Measurements from ENCODE around the gene AGPAT4. TPM values are rescaled to one million over a fixed set of nuclear protein-coding genes. Genes with fewer than 3 reads are reported as not detected.

Gene AGPAT4
- total and polyA plus RNA-seq, 9 donors, result 7.0 to 11.4 (median 8.4) TPM

- H3K9me3 ChIP-seq (replicated peaks; ENCODE audit: control insufficient read depth, low read depth, low read length), result no peaks in the 10 kb centered on the region
- no peak overlapping the region for H3K4me3 ChIP-seq (ENCODE audit: low read length)
- DNase-seq, result no peak
- 95% methylated on average over 7 of the region's 7 CpGs for WGBS (ENCODE audit: insufficient coverage)
- H3K27me3 ChIP-seq (ENCODE audit: control insufficient read depth, insufficient read depth, low read length), result no peaks in the 10 kb centered on the region
- peaks cover 3% of the 10 kb centered on the region for H3K36me3 ChIP-seq (ENCODE audit: control insufficient read depth, insufficient read depth, low read length)
- no peak overlapping the region for H3K27ac ChIP-seq (ENCODE audit: low read length)
- no peaks in the 10 kb centered on the region for H3K4me1 ChIP-seq (ENCODE audit: control insufficient read depth, insufficient read depth, low read length)
Measured at GRCh38 chr6:161244725-161245124, 29.1 kb downstream of the AGPAT4 start.

GRCh38 chr6:161242779-161243693, 30.8 kb downstream of the AGPAT4 start:
- Histone ChIP-seq H3K27ac (ENCODE audit: low read length) (no peak overlapping the region), H3K27me3 (ENCODE audit: control insufficient read depth, insufficient read depth, low read length) (no peaks in the 10 kb centered on the region), H3K9me3 (replicated peaks; ENCODE audit: control insufficient read depth, low read depth, low read length) (no peaks in the 10 kb centered on the region), H3K4me1 (ENCODE audit: control insufficient read depth, insufficient read depth, low read length) (no peaks in the 10 kb centered on the region), H3K36me3 (ENCODE audit: control insufficient read depth, insufficient read depth, low read length) (peaks cover 5% of the 10 kb centered on the region), H3K4me3 (ENCODE audit: low read length) (no peak overlapping the region)
- DNase-seq, result no peak
- 59% methylated on average over 11 of the region's 28 CpGs for WGBS (ENCODE audit: insufficient coverage)

- no peaks in the 10 kb centered on the region for H3K27me3 ChIP-seq (ENCODE audit: control insufficient read depth, insufficient read depth, low read length)
- no peak for DNase-seq
- WGBS (ENCODE audit: insufficient coverage), result 100% methylated on average over 1 of the region's 10 CpGs
- H3K4me1 ChIP-seq (ENCODE audit: control insufficient read depth, insufficient read depth, low read length), result no peaks in the 10 kb centered on the region
- no peak overlapping the region for H3K27ac ChIP-seq (ENCODE audit: low read length)
- H3K4me3 ChIP-seq (ENCODE audit: low read length), result no peak overlapping the region
- H3K36me3 ChIP-seq (ENCODE audit: control insufficient read depth, insufficient read depth, low read length), result peaks cover 5% of the 10 kb centered on the region
- no peaks in the 10 kb centered on the region for H3K9me3 ChIP-seq (replicated peaks; ENCODE audit: control insufficient read depth, low read depth, low read length)
Measured at GRCh38 chr6:161242113-161242512, 31.7 kb downstream of the AGPAT4 start.

- WGBS (ENCODE audit: insufficient coverage), result no CpG with 5 or more reads among the region's 6 CpGs
- no peak overlapping the region for H3K4me3 ChIP-seq (ENCODE audit: low read length)
- H3K36me3 ChIP-seq (ENCODE audit: control insufficient read depth, insufficient read depth, low read length), result peaks cover 2% of the 10 kb centered on the region
- H3K27me3 ChIP-seq (ENCODE audit: control insufficient read depth, insufficient read depth, low read length), result no peaks in the 10 kb centered on the region
- peaks cover 4% of the 10 kb centered on the region for H3K4me1 ChIP-seq (ENCODE audit: control insufficient read depth, insufficient read depth, low read length)
- no peak overlapping the region for H3K27ac ChIP-seq (ENCODE audit: low read length)
- DNase-seq, result no peak
- H3K9me3 ChIP-seq (replicated peaks; ENCODE audit: control insufficient read depth, low read depth, low read length), result no peaks in the 10 kb centered on the region
Measured at GRCh38 chr6:161239001-161239400, 34.9 kb downstream of the AGPAT4 start.

- DNase-seq, result no peak
- no peak overlapping the region for H3K4me3 ChIP-seq (ENCODE audit: low read length)
- no peak overlapping the region for H3K27ac ChIP-seq (ENCODE audit: low read length)
- H3K27me3 ChIP-seq (ENCODE audit: control insufficient read depth, insufficient read depth, low read length), result no peaks in the 10 kb centered on the region
- no peaks in the 10 kb centered on the region for H3K9me3 ChIP-seq (replicated peaks; ENCODE audit: control insufficient read depth, low read depth, low read length)
- H3K36me3 ChIP-seq (ENCODE audit: control insufficient read depth, insufficient read depth, low read length), result peaks cover 2% of the 10 kb centered on the region
- 57% methylated on average over 1 of the region's 5 CpGs for WGBS (ENCODE audit: insufficient coverage)
- peaks cover 5% of the 10 kb centered on the region for H3K4me1 ChIP-seq (ENCODE audit: control insufficient read depth, insufficient read depth, low read length)
Measured at GRCh38 chr6:161238500-161238899, 35.4 kb downstream of the AGPAT4 start.

- WGBS (ENCODE audit: insufficient coverage), result 11% methylated on average over 3 of the region's 6 CpGs
- Histone ChIP-seq H3K4me3 (ENCODE audit: low read length) (no peak overlapping the region), H3K9me3 (replicated peaks; ENCODE audit: control insufficient read depth, low read depth, low read length) (no peaks in the 10 kb centered on the region), H3K4me1 (ENCODE audit: control insufficient read depth, insufficient read depth, low read length) (peaks cover 5% of the 10 kb centered on the region), H3K27me3 (ENCODE audit: control insufficient read depth, insufficient read depth, low read length) (no peaks in the 10 kb centered on the region), H3K27ac (ENCODE audit: low read length) (no peak overlapping the region), H3K36me3 (ENCODE audit: control insufficient read depth, insufficient read depth, low read length) (peaks cover 2% of the 10 kb centered on the region)
- peak; percentile 67 for DNase-seq
Measured at GRCh38 chr6:161238081-161238480, 35.8 kb downstream of the AGPAT4 start.

GRCh38 chr6:161237176-161237575, 36.7 kb downstream of the AGPAT4 start:
- peaks cover 5% of the 10 kb centered on the region for H3K4me1 ChIP-seq (ENCODE audit: control insufficient read depth, insufficient read depth, low read length)
- no CpG with 5 or more reads among the region's 1 CpG for WGBS (ENCODE audit: insufficient coverage)
- H3K27ac ChIP-seq (ENCODE audit: low read length), result no peak overlapping the region
- no peaks in the 10 kb centered on the region for H3K9me3 ChIP-seq (replicated peaks; ENCODE audit: control insufficient read depth, low read depth, low read length)
- H3K27me3 ChIP-seq (ENCODE audit: control insufficient read depth, insufficient read depth, low read length), result no peaks in the 10 kb centered on the region
- DNase-seq, result no peak
- H3K4me3 ChIP-seq (ENCODE audit: low read length), result no peak overlapping the region
- H3K36me3 ChIP-seq (ENCODE audit: control insufficient read depth, insufficient read depth, low read length), result peaks cover 2% of the 10 kb centered on the region

- 80% methylated on average over 3 of the region's 15 CpGs for WGBS (ENCODE audit: insufficient coverage)
- Histone ChIP-seq H3K27me3 (ENCODE audit: control insufficient read depth, insufficient read depth, low read length) (no peaks in the 10 kb centered on the region), H3K4me3 (ENCODE audit: low read length) (no peak overlapping the region), H3K36me3 (ENCODE audit: control insufficient read depth, insufficient read depth, low read length) (peaks cover 2% of the 10 kb centered on the region), H3K27ac (ENCODE audit: low read length) (no peak overlapping the region), H3K4me1 (ENCODE audit: control insufficient read depth, insufficient read depth, low read length) (peaks cover 5% of the 10 kb centered on the region), H3K9me3 (replicated peaks; ENCODE audit: control insufficient read depth, low read depth, low read length) (no peaks in the 10 kb centered on the region)
- DNase-seq, result peak; percentile 25
Measured at GRCh38 chr6:161235776-161236633, 37.9 kb downstream of the AGPAT4 start.

- peak; percentile 81 for DNase-seq
- Histone ChIP-seq H3K27ac (ENCODE audit: low read length) (no peak overlapping the region), H3K9me3 (replicated peaks; ENCODE audit: control insufficient read depth, low read depth, low read length) (no peaks in the 10 kb centered on the region), H3K27me3 (ENCODE audit: control insufficient read depth, insufficient read depth, low read length) (no peaks in the 10 kb centered on the region), H3K4me1 (ENCODE audit: control insufficient read depth, insufficient read depth, low read length) (peaks cover 5% of the 10 kb centered on the region), H3K4me3 (ENCODE audit: low read length) (no peak overlapping the region), H3K36me3 (ENCODE audit: control insufficient read depth, insufficient read depth, low read length) (peaks cover 2% of the 10 kb centered on the region)
- WGBS (ENCODE audit: insufficient coverage), result 56% methylated on average over 5 of the region's 10 CpGs
Measured at GRCh38 chr6:161233986-161234661, 39.7 kb downstream of the AGPAT4 start.

- no peak overlapping the region for H3K27ac ChIP-seq (ENCODE audit: low read length)
- H3K9me3 ChIP-seq (replicated peaks; ENCODE audit: control insufficient read depth, low read depth, low read length), result no peaks in the 10 kb centered on the region
- DNase-seq, result no peak
- WGBS (ENCODE audit: insufficient coverage), result 96% methylated on average over 9 of the region's 11 CpGs
- no peak overlapping the region for H3K4me3 ChIP-seq (ENCODE audit: low read length)
- H3K27me3 ChIP-seq (ENCODE audit: control insufficient read depth, insufficient read depth, low read length), result no peaks in the 10 kb centered on the region
- peaks cover 15% of the 10 kb centered on the region for H3K4me1 ChIP-seq (ENCODE audit: control insufficient read depth, insufficient read depth, low read length)
- peaks cover 3% of the 10 kb centered on the region for H3K36me3 ChIP-seq (ENCODE audit: control insufficient read depth, insufficient read depth, low read length)
Measured at GRCh38 chr6:161232467-161232866, 41.4 kb downstream of the AGPAT4 start.

Data from muscle of leg (tissue), 11 donors.